HG02588 (cell line): ENCODE data around the gene KISS1R.

Experiments used
- ATAC-seq: cut with Tn5 transposase; IDR thresholded peaks from one replicate; pipeline ENCODE4 v1.9.1; 2021; ENCODE audit warnings: mild to moderate bottlenecking, moderate library complexity; ENCODE audit not compliant: unreplicated experiment

KISS1R gene

DNA sequence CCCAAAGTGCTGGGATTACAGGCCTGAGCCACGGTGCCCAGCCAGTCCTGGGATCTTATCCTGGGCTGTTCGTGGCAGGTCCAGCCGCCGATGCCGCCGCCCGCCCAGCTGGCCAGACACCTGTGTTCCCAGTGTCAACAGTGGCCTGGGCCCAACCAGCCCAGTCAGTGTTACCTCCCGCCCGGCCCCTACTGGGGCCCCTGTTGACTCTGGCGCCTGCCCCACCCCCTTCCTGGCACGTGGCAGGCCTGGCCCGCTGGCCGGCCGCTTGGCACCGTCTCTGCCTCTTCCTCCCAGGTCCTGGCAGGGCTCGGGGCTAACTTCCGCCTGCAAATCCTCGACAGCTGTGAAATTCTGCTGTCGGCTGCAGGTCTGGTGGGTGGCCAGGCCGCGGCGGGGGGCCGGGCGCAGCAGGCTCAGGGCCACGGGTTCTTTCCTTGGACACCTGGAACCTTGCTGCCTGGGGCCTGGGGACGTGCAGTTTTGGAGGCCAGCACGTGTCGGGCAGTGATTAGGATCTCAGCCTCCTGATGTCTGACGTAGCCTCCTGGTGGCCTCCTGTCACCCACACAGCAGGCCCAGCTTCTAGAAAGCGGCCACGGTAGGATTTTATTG, 17.8 kb downstream of the KISS1R start:
- ATAC-seq: no peak

GRCh38 chr19:936175-936546, 19.0 kb downstream of the KISS1R start:
- no peak for ATAC-seq

GRCh38 chr19:937259-937694, 20.1 kb downstream of the KISS1R start:
- no peak for ATAC-seq

- ATAC-seq: no peak
Observed at GRCh38 chr19:938233-938923, 21.2 kb downstream of the KISS1R start.

- no peak for ATAC-seq
Observed at GRCh38 chr19:939439-939838, 22.3 kb downstream of the KISS1R start.

GRCh38 chr19:939922-940321, 22.8 kb downstream of the KISS1R start:
- no peak for ATAC-seq

- ATAC-seq: peak; percentile 32
Observed at GRCh38 chr19:940591-941291, 23.6 kb downstream of the KISS1R start.

DNA sequence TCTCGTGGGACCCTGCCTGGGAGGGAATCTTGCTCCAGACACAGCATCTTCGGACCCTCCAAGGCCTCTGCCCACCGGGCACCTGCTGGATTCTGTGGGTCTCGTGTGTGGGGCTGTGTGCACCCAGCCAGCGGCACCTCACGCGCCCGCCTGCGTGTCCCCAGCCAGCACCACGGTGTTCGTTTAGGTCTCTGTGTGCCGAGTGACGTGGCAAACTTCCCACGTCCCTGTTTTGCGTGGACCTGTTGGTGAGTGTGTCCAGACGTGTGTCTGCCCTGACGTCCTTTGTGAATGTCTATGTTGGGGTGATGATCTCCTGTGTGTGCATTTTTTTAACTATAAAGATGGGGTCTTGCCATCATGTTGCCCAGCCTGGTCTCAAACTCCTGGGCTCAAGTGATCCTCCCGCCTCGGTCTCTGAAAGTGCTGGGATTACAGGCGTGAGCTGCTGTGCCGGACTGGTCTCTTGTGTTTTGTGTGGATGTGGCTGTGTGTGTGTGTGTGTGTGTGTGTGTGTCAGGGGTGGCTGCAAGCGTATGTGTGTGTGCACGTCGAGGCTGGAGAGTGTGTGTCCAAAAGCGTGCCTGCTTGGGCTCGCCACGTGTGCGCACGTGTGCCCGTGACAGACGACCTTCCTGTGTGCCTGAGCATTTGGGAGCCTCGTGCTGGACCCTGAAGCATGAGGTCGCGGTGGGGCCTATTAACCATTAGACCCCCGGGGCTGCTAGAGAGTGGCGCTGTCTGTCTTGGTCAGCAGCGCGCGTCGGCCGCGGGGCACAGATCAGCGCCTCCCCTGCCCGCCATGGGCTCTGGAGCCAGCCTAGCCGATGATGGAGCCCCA, 24.4 kb downstream of the KISS1R start:
- ATAC-seq: no peak

DNA sequence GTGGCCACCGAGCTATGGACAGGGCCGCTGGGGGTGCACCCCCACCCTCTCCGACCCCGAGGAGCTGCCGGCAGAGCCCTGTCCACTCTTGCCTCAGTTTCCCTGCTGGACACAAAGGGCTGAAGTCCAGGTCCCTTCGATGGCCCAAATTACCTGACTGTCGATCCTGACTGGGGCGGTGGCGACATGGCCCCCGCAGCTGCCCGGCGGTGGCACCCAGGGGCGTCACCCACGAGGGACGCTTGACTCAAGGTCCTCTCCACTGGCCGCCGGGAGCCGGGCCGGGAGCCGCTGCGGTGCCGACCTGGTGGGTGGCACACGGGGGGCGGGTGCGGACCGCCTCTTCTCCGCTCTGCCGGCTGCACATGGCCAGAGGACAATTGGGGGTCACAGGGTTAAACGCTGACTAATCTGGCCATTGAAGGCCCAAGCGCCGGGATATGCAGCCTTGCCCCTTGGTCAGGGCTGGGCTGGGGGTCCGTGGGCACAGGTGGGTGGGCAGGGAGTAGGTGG, 25.1 kb downstream of the KISS1R start:
- ATAC-seq: no peak

GRCh38 chr19:943551-944170, 26.5 kb downstream of the KISS1R start:
- ATAC-seq: no peak

DNA sequence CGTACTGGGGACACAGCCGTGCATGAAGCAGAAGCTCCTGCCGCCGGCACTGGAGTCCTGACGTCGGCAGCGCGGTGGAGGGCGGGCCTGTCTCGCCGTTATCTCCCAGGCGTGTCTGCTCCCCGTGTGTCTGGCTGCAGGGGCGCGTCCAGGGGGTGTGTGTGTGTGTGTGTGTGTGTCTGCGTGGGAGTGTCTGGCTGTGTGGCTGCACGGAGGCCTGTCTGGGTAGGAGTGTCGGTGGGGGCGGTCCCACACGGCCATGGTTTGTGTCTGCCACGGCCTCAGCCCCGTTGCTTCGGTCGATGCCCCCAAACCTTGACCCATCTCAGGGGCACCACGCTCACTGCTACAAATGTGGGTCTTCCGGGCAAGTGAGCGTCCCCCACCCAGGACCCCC, 27.0 kb downstream of the KISS1R start:
- ATAC-seq: no peak

GRCh38 chr19:944663-945241, 27.6 kb downstream of the KISS1R start:
- ATAC-seq: no peak

DNA sequence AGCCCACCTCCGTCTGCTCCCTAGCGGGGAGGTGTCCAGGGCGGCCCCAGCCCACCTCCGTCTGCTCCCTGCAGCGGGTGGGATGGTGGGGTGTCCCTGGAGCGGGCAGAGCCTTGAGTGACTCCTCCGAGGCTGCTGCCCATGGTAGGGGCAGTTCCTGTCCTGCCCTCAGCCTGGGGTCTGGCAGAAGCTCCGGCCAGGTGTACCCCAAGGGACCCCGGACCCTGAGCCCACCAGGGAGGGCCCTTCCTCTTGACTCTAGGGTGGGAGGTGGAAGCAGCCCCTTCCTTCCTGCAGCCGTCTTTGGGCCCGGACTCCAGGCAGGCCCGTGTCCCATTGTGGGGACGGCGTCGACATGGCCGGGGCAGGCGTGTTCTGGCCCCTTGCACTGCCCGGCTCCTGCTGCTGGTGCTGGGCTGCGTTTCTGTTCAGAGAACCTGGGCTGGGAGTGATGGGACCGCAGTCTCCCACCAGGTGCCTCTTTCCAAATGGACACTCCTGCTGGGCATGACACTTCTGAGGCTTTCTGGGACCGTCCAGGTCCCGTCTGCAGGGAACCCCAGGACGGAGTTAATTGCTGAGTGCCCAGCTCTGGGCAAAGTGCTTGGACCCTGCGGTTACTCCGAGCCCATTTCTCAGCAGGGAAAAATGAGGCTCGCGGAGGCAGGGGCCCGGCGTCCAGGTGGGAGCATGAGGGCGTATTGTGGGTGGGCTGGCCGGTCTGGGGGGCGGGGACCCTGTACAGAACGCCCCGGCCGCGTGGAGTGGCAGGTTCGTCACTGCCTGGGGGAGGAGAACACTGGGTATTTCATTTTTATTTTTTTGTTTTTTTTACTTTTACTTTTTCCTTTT, 28.5 kb downstream of the KISS1R start:
- ATAC-seq: no peak

GRCh38 chr19:947090-947706, 30.1 kb downstream of the KISS1R start:
- peak; percentile 17 for ATAC-seq

DNA sequence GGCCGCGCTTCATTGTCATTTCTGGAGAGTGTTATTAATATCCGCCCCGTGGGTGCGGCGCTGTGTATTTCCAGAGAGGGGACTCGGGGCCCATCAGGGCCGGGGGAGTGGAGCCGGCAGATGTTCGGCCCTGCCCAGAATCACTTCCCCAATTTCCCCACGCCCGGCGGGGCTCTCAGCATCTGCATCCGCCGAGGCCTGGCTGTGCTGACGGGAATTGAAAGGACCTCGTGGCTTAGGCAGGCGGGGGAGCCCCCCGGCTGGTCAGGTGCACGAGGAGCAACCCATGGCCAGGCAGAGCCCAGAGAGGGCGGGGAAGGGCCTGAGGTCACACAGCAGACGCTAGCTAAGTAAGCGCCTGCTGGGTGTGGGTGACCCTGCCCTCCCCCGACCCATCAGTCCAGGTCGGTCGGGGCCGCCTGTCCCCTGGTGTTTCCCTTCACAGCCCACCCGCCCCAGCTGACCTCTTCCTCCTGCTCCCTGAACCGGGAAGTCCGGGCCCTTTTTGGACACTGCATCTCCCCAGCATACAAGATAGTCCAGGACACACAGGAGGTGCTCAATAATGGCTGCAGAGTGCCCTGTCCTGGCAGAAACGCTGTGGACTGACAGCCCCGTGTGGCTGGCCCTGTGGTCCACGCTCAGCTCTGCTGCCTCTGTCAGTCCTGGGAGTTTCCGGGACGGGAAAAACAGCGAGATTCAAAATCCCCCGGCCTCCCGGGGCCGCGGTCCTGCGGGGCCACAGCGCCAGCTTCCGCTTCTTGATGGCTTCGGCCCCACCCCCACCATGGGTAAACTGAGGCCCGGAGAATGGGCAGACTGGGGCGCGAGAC, 30.8 kb downstream of the KISS1R start:
- ATAC-seq: peak; percentile 48

- no peak for ATAC-seq
Observed at GRCh38 chr19:948842-949496, 31.8 kb downstream of the KISS1R start.

GRCh38 chr19:950352-951066, 33.4 kb downstream of the KISS1R start:
- no peak for ATAC-seq
